ENCODE results near the gene SMIM14.

Gene SMIM14

GRCh38 chr4:39597695-39598381 lies 40.8 kb downstream of the SMIM14 start:
- TF ChIP-seq YY1 (IDR thresholded peaks at IDR 0.05; ENCODE audit: low read depth) (no peak), MAX (IDR thresholded peaks at IDR 0.05) (no peak), CEBPB (IDR thresholded peaks at IDR 0.05) (no peak), REST (IDR thresholded peaks at IDR 0.05; ENCODE audit: low read depth) (no peak), FOXM1 (IDR thresholded peaks at IDR 0.05; ENCODE audit: borderline replicate concordance, low read depth) (no peak), TCF12 (IDR thresholded peaks at IDR 0.05; ENCODE audit: low read depth) (no peak), EGR1 (IDR thresholded peaks at IDR 0.05) (no peak), CREB1 (IDR thresholded peaks at IDR 0.05; ENCODE audit: low read depth) (no peak), USF1 (IDR thresholded peaks at IDR 0.05) (no peak), TAF1 (IDR thresholded peaks at IDR 0.05; ENCODE audit: low read depth) (no peak), TEAD4 (IDR thresholded peaks at IDR 0.05) (no peak), ZBTB7A (IDR thresholded peaks at IDR 0.05; ENCODE audit: low read depth) (no peak), RAD21 (IDR thresholded peaks at IDR 0.05; ENCODE audit: low read depth) (no peak), EP300 (IDR thresholded peaks at IDR 0.05; ENCODE audit: borderline replicate concordance) (no peak), NFIC (IDR thresholded peaks at IDR 0.05) (no peak)

GRCh38 chr4:39596971-39597370 lies 41.7 kb downstream of the SMIM14 start:
- TF ChIP-seq TEAD4 (IDR thresholded peaks at IDR 0.05) (no peak), USF1 (IDR thresholded peaks at IDR 0.05) (no peak), TAF1 (IDR thresholded peaks at IDR 0.05; ENCODE audit: low read depth) (no peak), RAD21 (IDR thresholded peaks at IDR 0.05; ENCODE audit: low read depth) (no peak), YY1 (IDR thresholded peaks at IDR 0.05; ENCODE audit: low read depth) (no peak), REST (IDR thresholded peaks at IDR 0.05; ENCODE audit: low read depth) (no peak), FOXM1 (IDR thresholded peaks at IDR 0.05; ENCODE audit: borderline replicate concordance, low read depth) (no peak), EGR1 (IDR thresholded peaks at IDR 0.05) (no peak), NFIC (IDR thresholded peaks at IDR 0.05) (no peak), TCF12 (IDR thresholded peaks at IDR 0.05; ENCODE audit: low read depth) (no peak), EP300 (IDR thresholded peaks at IDR 0.05; ENCODE audit: borderline replicate concordance) (no peak), MAX (IDR thresholded peaks at IDR 0.05) (no peak), CREB1 (IDR thresholded peaks at IDR 0.05; ENCODE audit: low read depth) (no peak), ZBTB7A (IDR thresholded peaks at IDR 0.05; ENCODE audit: low read depth) (no peak), CEBPB (IDR thresholded peaks at IDR 0.05) (no peak)

- TF ChIP-seq RAD21 (IDR thresholded peaks at IDR 0.05; ENCODE audit: low read depth) (peak; percentile 74), REST (IDR thresholded peaks at IDR 0.05; ENCODE audit: low read depth) (no peak)
These were observed 47.4 kb downstream of the SMIM14 start for GRCh38 chr4:39591290-39591689.

- TF ChIP-seq NFIC (IDR thresholded peaks at IDR 0.05) (no peak), TCF12 (IDR thresholded peaks at IDR 0.05; ENCODE audit: low read depth) (no peak), EGR1 (IDR thresholded peaks at IDR 0.05) (no peak), CREB1 (IDR thresholded peaks at IDR 0.05; ENCODE audit: low read depth) (no peak), ZBTB7A (IDR thresholded peaks at IDR 0.05; ENCODE audit: low read depth) (no peak), USF1 (IDR thresholded peaks at IDR 0.05) (no peak), REST (IDR thresholded peaks at IDR 0.05; ENCODE audit: low read depth) (no peak), TAF1 (IDR thresholded peaks at IDR 0.05; ENCODE audit: low read depth) (no peak), MAX (IDR thresholded peaks at IDR 0.05) (no peak), CEBPB (IDR thresholded peaks at IDR 0.05) (no peak), FOXM1 (IDR thresholded peaks at IDR 0.05; ENCODE audit: borderline replicate concordance, low read depth) (no peak), RAD21 (IDR thresholded peaks at IDR 0.05; ENCODE audit: low read depth) (no peak), EP300 (IDR thresholded peaks at IDR 0.05; ENCODE audit: borderline replicate concordance) (no peak), TEAD4 (IDR thresholded peaks at IDR 0.05) (no peak), YY1 (IDR thresholded peaks at IDR 0.05; ENCODE audit: low read depth) (no peak)
These were observed 50.8 kb downstream of the SMIM14 start for GRCh38 chr4:39587881-39588280.
